GM23248 (cell line): ENCODE data around the gene OTOP3.

Source experiments
- EZH2 ChIP-seq: fragments of 200-600 bp; sonication (generic); IDR thresholded peaks from 2 replicates; pipeline ENCODE4 v1.6.1; 2018; ENCODE audit warnings: antibody characterized with exemption, mild to moderate bottlenecking; ENCODE audit not compliant: insufficient read depth, poor library complexity, severe bottlenecking
- EZH2phosphoT487 ChIP-seq: fragments of 200-600 bp; sonication (generic); IDR thresholded peaks from 2 replicates; pipeline ENCODE4 v1.6.1; 2018; ENCODE audit warnings: antibody characterized with exemption, moderate library complexity, mild to moderate bottlenecking, low read depth; ENCODE audit not compliant: insufficient read depth

GRCh38 chr17:74946641-74947040 is 10.9 kb downstream of the OTOP3 start:
- TF ChIP-seq EZH2phosphoT487 = no peak
- TF ChIP-seq EZH2 = no peak
